ENCODE results near the gene ETS2. TPM values are rescaled to one million over a fixed set of nuclear protein-coding genes. Genes with fewer than 3 reads are reported as not detected.

The ETS2 gene
- total RNA-seq, 1 donor from 2014 or later: 43.9 TPM

- no peak for DNase-seq (ENCODE audit: low spot score, unreplicated experiment)
- Mint-ChIP-seq H3K4me1 (ENCODE audit: low read depth) (peaks cover 10% of the 10 kb centered on the region), H3K36me3 (ENCODE audit: insufficient read depth) (no peaks in the 10 kb centered on the region), H3K27me3 (no peaks in the 10 kb centered on the region), H3K27ac (no peak overlapping the region), H3K9me3 (ENCODE audit: low read depth) (peaks cover 9% of the 10 kb centered on the region), H3K4me3 (ENCODE audit: low read depth) (no peak overlapping the region)
- no peak for TF ChIP-seq CTCF (IDR thresholded peaks at IDR 0.05; ENCODE audit: unreplicated experiment)
These were observed 25.2 kb downstream of the ETS2 start for GRCh38 chr21:38830671-38831525.

- Mint-ChIP-seq H3K36me3 (ENCODE audit: insufficient read depth) (no peaks in the 10 kb centered on the region), H3K9me3 (ENCODE audit: low read depth) (peaks cover 5% of the 10 kb centered on the region), H3K4me3 (ENCODE audit: low read depth) (no peak overlapping the region)
These were observed 26.1 kb downstream of the ETS2 start for GRCh38 chr21:38831526-38832467.

GRCh38 chr21:38832664-38833063 is 26.9 kb downstream of the ETS2 start:
- Mint-ChIP-seq H3K36me3 (ENCODE audit: insufficient read depth) (no peaks in the 10 kb centered on the region), H3K4me3 (ENCODE audit: low read depth) (no peak overlapping the region), H3K4me1 (ENCODE audit: low read depth) (peaks cover 10% of the 10 kb centered on the region), H3K27me3 (no peaks in the 10 kb centered on the region), H3K27ac (no peak overlapping the region), H3K9me3 (ENCODE audit: low read depth) (peaks cover 3% of the 10 kb centered on the region)
- DNase-seq (ENCODE audit: low spot score, unreplicated experiment): no peak
- no peak for TF ChIP-seq CTCF (IDR thresholded peaks at IDR 0.05; ENCODE audit: unreplicated experiment)

More at GRCh38 chr21:38831526-38832467, 26.1 kb downstream of the ETS2 start:
- no peaks in the 10 kb centered on the region for H3K27me3 Mint-ChIP-seq
- H3K27ac Mint-ChIP-seq: no peak overlapping the region
- H3K4me1 Mint-ChIP-seq (ENCODE audit: low read depth): peaks cover 10% of the 10 kb centered on the region
- no peak for DNase-seq (ENCODE audit: low spot score, unreplicated experiment)
- TF ChIP-seq CTCF (IDR thresholded peaks at IDR 0.05; ENCODE audit: unreplicated experiment): no peak

GRCh38 chr21:38833117-38833516 is 27.4 kb downstream of the ETS2 start:
- Mint-ChIP-seq H3K36me3 (ENCODE audit: insufficient read depth) (no peaks in the 10 kb centered on the region), H3K4me1 (ENCODE audit: low read depth) (peaks cover 10% of the 10 kb centered on the region), H3K27me3 (no peaks in the 10 kb centered on the region), H3K9me3 (ENCODE audit: low read depth) (peaks cover 3% of the 10 kb centered on the region), H3K27ac (no peak overlapping the region), H3K4me3 (ENCODE audit: low read depth) (no peak overlapping the region)
- peak; percentile 18 for TF ChIP-seq CTCF (IDR thresholded peaks at IDR 0.05; ENCODE audit: unreplicated experiment)
- no peak for DNase-seq (ENCODE audit: low spot score, unreplicated experiment)

GRCh38 chr21:38834725-38835124 is 29.0 kb downstream of the ETS2 start:
- Mint-ChIP-seq H3K9me3 (ENCODE audit: low read depth) (peaks cover 3% of the 10 kb centered on the region), H3K27ac (no peak overlapping the region), H3K4me3 (ENCODE audit: low read depth) (no peak overlapping the region), H3K36me3 (ENCODE audit: insufficient read depth) (no peaks in the 10 kb centered on the region), H3K4me1 (ENCODE audit: low read depth) (peaks cover 10% of the 10 kb centered on the region), H3K27me3 (no peaks in the 10 kb centered on the region)
- no peak for TF ChIP-seq CTCF (IDR thresholded peaks at IDR 0.05; ENCODE audit: unreplicated experiment)
- no peak for DNase-seq (ENCODE audit: low spot score, unreplicated experiment)

Data from progenitor cell of endocrine pancreas (in vitro differentiated cells).